Epithelial cell of esophagus (primary cell): ENCODE measurements around the gene BRINP3.

Experiments used
- DNase-seq: peaks from one replicate; pipeline ENCODE4 v3.0.0; 2010; ENCODE audit warnings: low read depth
- H3K4me3 ChIP-seq: 2 replicates; pipeline ENCODE4 v1.5.1; 2011; ENCODE audit warnings: mild to moderate bottlenecking, low read length, control low read depth
- CTCF ChIP-seq: IDR thresholded peaks from 2 replicates; pipeline ENCODE4 v1.5.1; 2011; ENCODE audit warnings: low read depth, mild to moderate bottlenecking, low read length, control low read depth, inconsistent platforms; ENCODE audit not compliant: insufficient read depth; ENCODE audit errors: missing control alignments

The BRINP3 gene

GRCh38 chr1:190377294-190377693, 100.4 kb downstream of the BRINP3 start:
- DNase-seq = no peak
- H3K4me3 ChIP-seq = no peak overlapping the region
- no peak for TF ChIP-seq CTCF

- H3K4me3 ChIP-seq = no peak overlapping the region
- TF ChIP-seq CTCF = no peak
- DNase-seq = no peak
These were observed 101.6 kb downstream of the BRINP3 start for GRCh38 chr1:190376044-190376443.

- TF ChIP-seq CTCF = peak; percentile 64
- no peak overlapping the region for H3K4me3 ChIP-seq
- peak; percentile 53 for DNase-seq
These were observed 103.8 kb downstream of the BRINP3 start for GRCh38 chr1:190373705-190374336.

DNA sequence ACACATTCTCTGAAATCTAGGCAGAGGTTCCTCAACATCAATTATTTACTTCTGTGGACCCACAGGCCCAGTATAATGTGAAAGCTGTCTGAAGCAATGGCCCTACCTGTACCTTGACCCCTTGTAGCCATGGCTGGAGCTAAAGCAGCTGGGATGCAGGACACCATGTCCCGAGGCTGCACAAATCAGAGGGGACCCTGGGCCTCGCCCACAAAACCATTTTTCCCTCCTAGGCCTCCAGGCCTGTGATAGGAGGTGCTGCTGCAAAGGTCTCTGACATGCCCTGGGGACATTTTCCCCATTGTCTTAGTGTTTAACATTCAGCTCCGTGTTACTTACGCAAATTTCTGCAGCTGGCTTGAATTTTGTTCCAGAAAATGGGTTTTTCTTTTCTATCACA, 110.5 kb downstream of the BRINP3 start:
- no peak overlapping the region for H3K4me3 ChIP-seq
- TF ChIP-seq CTCF = no peak
- no peak for DNase-seq

DNA sequence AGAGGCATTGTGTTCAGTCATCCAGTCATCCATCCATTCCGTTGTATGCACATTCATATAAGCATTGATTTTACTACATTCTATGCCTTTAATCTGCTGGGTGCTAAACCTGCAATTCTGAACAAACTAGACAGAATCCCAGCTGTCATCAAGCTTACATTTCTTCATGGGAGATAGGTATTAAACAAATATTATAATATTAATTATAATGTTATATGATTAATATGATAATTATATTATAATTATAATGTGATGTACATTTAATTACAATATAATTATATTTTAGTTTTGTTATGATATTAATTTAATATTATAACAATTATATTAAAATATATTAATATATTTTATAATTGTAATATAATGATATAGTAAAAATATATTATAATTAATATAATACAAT, 112.4 kb downstream of the BRINP3 start:
- no peak for DNase-seq
- TF ChIP-seq CTCF = no peak

GRCh38 chr1:190353538-190354101, 124.0 kb downstream of the BRINP3 start:
- TF ChIP-seq CTCF = no peak
- DNase-seq = peak; percentile 23
- no peak overlapping the region for H3K4me3 ChIP-seq

More for the DNA sequence above, 112.4 kb downstream of the BRINP3 start:
- no peak overlapping the region for H3K4me3 ChIP-seq

DNA sequence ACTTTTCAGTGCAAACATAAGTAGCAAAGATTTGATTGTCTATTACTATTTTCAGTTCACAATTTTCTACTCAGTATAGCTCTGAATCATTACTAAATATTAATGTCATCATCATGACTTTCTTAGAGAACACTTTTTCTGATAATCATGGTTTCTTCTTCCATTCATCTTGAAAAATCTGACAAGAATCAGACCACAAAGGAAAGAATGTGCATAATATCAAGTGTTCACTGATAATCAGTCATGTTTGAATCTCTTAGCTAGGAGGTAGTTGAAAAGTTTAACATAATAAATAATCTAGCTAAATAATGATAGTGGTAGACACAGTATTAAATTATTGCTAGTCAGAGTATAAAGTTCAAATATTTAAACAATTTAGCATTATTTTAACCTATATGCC, 133.2 kb downstream of the BRINP3 start:
- H3K4me3 ChIP-seq = no peak overlapping the region
- no peak for TF ChIP-seq CTCF
- no peak for DNase-seq
